ENCODE data around the gene TDRD10. TPM values are rescaled to one million over a fixed set of nuclear protein-coding genes. Genes with fewer than 3 reads are reported as not detected.

Gene TDRD10
- total and polyA plus RNA-seq, 4 experiments from 2014 or later, result not detected

GRCh38 chr1:154512760-154513159 is 10.7 kb downstream of the TDRD10 start:
- intact Hi-C loops (cut with micrococcal nuclease), result no loop called here
- Mint-ChIP-seq H3K27ac (no peak overlapping the region), H3K4me1 (no peaks in the 10 kb centered on the region), H3K27me3 (peaks cover 18 to 20% of the 10 kb centered on the region in 2 donors), H3K36me3 (no peaks in the 10 kb centered on the region), H3K9me3 (no peaks in the 10 kb centered on the region), H3K4me3 (no peak overlapping the region)
- Histone ChIP-seq H3K27me3 (ENCODE audit: insufficient read depth, low read length) (peaks cover 7% of the 10 kb centered on the region), H3K9me3 (ENCODE audit: control insufficient read depth in 1 of 2, low read length in 2 of 2) (no peaks in the 10 kb centered on the region), H3K36me3 (ENCODE audit: insufficient read depth, low read length) (no peaks in the 10 kb centered on the region), H3K4me1 (ENCODE audit: insufficient read depth, low read length) (no peaks in the 10 kb centered on the region), H3K4me3 (ENCODE audit: low read length in 2 of 2) (no peak overlapping the region), H3K27ac (ENCODE audit: low read depth, low read length) (no peak overlapping the region)
- CTCF ChIA-PET (ENCODE audit: partially characterized antibody), result no interaction called here
- POLR2A ChIA-PET (ENCODE audit: partially characterized antibody), result no interaction called here
- no peak for DNase-seq

GRCh38 chr1:154514066-154514553 is 12.1 kb downstream of the TDRD10 start:
- Histone ChIP-seq H3K9me3 (ENCODE audit: control insufficient read depth in 1 of 2, low read length in 2 of 2) (no peaks in the 10 kb centered on the region), H3K27ac (ENCODE audit: low read depth, low read length) (no peak overlapping the region), H3K27me3 (ENCODE audit: insufficient read depth, low read length) (peaks cover 7% of the 10 kb centered on the region), H3K4me1 (ENCODE audit: insufficient read depth, low read length) (no peaks in the 10 kb centered on the region), H3K4me3 (ENCODE audit: low read length in 2 of 2) (no peak overlapping the region), H3K36me3 (ENCODE audit: insufficient read depth, low read length) (no peaks in the 10 kb centered on the region)
- peaks cover 11 to 14% of the 10 kb centered on the region in 2 donors for H3K27me3 Mint-ChIP-seq
- no peak overlapping the region for H3K4me3 Mint-ChIP-seq
- ChIA-PET CTCF (ENCODE audit: partially characterized antibody) (no interaction called here), POLR2A (ENCODE audit: partially characterized antibody) (no interaction called here)
- no peak for DNase-seq
- H3K4me1 Mint-ChIP-seq, result no peaks in the 10 kb centered on the region
- intact Hi-C loops (cut with micrococcal nuclease), result no loop called here
- H3K27ac Mint-ChIP-seq, result no peak overlapping the region
- no peaks in the 10 kb centered on the region for H3K36me3 Mint-ChIP-seq
- H3K9me3 Mint-ChIP-seq, result no peaks in the 10 kb centered on the region

DNA sequence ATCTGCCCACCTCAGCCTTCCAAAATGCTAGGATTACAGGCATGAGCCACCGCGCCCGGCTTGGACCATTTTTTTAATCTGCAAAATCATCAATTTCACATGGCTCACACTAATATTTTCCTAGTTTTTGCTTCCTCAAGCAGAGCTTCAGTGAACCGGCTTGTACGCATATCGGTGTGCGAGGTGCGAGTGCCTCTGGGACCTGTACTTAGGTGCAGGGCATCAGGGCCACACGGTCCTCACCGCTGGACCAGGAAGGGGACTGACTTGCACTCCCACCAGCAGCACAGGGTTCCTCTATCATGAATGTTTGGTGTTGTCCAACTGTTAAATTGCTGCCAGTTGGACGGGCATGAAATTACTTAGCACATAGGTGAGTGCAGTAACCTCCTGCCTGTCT is 15.6 kb downstream of the TDRD10 start:
- Mint-ChIP-seq H3K9me3 (peaks cover 0 to 2% (median 0%) of the 10 kb centered on the region in 8 donors), H3K4me3 (no peak overlapping the region), H3K36me3 (no peaks in the 10 kb centered on the region), H3K4me1 (peaks cover 0 to 2% (median 0%) of the 10 kb centered on the region in 4 donors), H3K27ac (no peak overlapping the region), H3K27me3 (peaks cover 10 to 11% of the 10 kb centered on the region in 2 donors)
- Histone ChIP-seq H3K4me1 (ENCODE audit: insufficient read depth, low read length) (no peaks in the 10 kb centered on the region), H3K4me3 (ENCODE audit: low read length in 2 of 2) (no peak overlapping the region), H3K36me3 (ENCODE audit: insufficient read depth, low read length) (no peaks in the 10 kb centered on the region), H3K27ac (ENCODE audit: low read depth, low read length) (no peak overlapping the region), H3K27me3 (ENCODE audit: insufficient read depth, low read length) (no peaks in the 10 kb centered on the region), H3K9me3 (ENCODE audit: control insufficient read depth in 1 of 2, low read length in 2 of 2) (no peaks in the 10 kb centered on the region)
- intact Hi-C loops (cut with micrococcal nuclease), result no loop called here
- ChIA-PET POLR2A (ENCODE audit: partially characterized antibody) (no interaction called here), CTCF (ENCODE audit: partially characterized antibody) (interaction anchor here (0.7 to 1.0 kb wide), 3 partner anchors 38 to 1181 kb away, joined by 3 to 5 read pairs (median 4); no protein-coding TSS in a partner anchor)
- DNase-seq, result no peak

GRCh38 chr1:154519591-154519991 is 17.6 kb downstream of the TDRD10 start:
- H3K9me3 ChIP-seq (ENCODE audit: control insufficient read depth in 1 of 2, low read length in 2 of 2), result no peaks in the 10 kb centered on the region
- H3K4me1 Mint-ChIP-seq, result peaks cover 0 to 2% (median 0%) of the 10 kb centered on the region in 4 donors
- no peaks in the 10 kb centered on the region for H3K36me3 Mint-ChIP-seq
- intact Hi-C loops (cut with micrococcal nuclease), result no loop called here
- ChIA-PET POLR2A (ENCODE audit: partially characterized antibody) (no interaction called here), CTCF (ENCODE audit: partially characterized antibody) (no interaction called here)
- no peak overlapping the region for H3K27ac ChIP-seq (ENCODE audit: low read depth, low read length)
- H3K4me3 ChIP-seq (ENCODE audit: low read length in 2 of 2), result no peak overlapping the region
- H3K36me3 ChIP-seq (ENCODE audit: insufficient read depth, low read length), result no peaks in the 10 kb centered on the region
- no peak overlapping the region for H3K4me3 Mint-ChIP-seq
- no peaks in the 10 kb centered on the region for H3K4me1 ChIP-seq (ENCODE audit: insufficient read depth, low read length)
- no peak for DNase-seq
- H3K27me3 Mint-ChIP-seq, result peaks cover 10 to 12% of the 10 kb centered on the region in 2 donors
- H3K27ac Mint-ChIP-seq, result peak overlapping the region in 1 of 7 donors; percentile 74
- peaks cover 0 to 2% (median 0%) of the 10 kb centered on the region in 8 donors for H3K9me3 Mint-ChIP-seq
- no peaks in the 10 kb centered on the region for H3K27me3 ChIP-seq (ENCODE audit: insufficient read depth, low read length)

DNA sequence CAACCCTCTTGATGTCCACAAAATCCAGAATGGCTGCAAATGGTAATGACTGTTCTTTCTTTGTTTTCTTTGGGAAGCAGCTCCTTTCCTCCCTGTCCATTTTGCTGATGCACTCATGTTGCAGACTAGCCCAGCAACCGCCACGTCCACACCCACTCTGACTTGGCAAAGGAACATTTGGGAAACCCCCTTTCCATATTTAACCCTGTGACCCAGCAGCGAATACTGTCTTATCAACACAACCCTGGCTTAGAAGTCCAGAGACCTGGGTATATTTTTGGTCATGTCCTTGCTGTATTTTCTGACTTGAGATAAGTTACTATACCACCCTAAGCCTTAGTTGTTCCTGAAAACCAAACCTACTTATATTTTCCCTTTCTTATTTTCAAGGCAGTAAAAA is 18.3 kb downstream of the TDRD10 start:
- Mint-ChIP-seq H3K9me3 (peaks cover 0 to 2% (median 0%) of the 10 kb centered on the region in 8 donors), H3K27ac (peak overlapping the region in 1 of 7 donors; percentile 60), H3K4me3 (no peak overlapping the region), H3K27me3 (peaks cover 12% of the 10 kb centered on the region in 2 donors), H3K36me3 (no peaks in the 10 kb centered on the region), H3K4me1 (peaks cover 0 to 2% (median 0%) of the 10 kb centered on the region in 4 donors)
- no peaks in the 10 kb centered on the region for H3K9me3 ChIP-seq (ENCODE audit: control insufficient read depth in 1 of 2, low read length in 2 of 2)
- no peaks in the 10 kb centered on the region for H3K4me1 ChIP-seq (ENCODE audit: insufficient read depth, low read length)
- intact Hi-C loops (cut with micrococcal nuclease), result no loop called here
- ChIA-PET CTCF (ENCODE audit: partially characterized antibody) (no interaction called here), POLR2A (ENCODE audit: partially characterized antibody) (no interaction called here)
- H3K36me3 ChIP-seq (ENCODE audit: insufficient read depth, low read length), result no peaks in the 10 kb centered on the region
- no peak for DNase-seq
- no peaks in the 10 kb centered on the region for H3K27me3 ChIP-seq (ENCODE audit: insufficient read depth, low read length)
- H3K4me3 ChIP-seq (ENCODE audit: low read length in 2 of 2), result no peak overlapping the region
- H3K27ac ChIP-seq (ENCODE audit: low read depth, low read length), result no peak overlapping the region

- Histone ChIP-seq H3K4me3 (ENCODE audit: low read length in 2 of 2) (no peak overlapping the region), H3K4me1 (ENCODE audit: insufficient read depth, low read length) (no peaks in the 10 kb centered on the region), H3K9me3 (ENCODE audit: control insufficient read depth in 1 of 2, low read length in 2 of 2) (no peaks in the 10 kb centered on the region), H3K27me3 (ENCODE audit: insufficient read depth, low read length) (no peaks in the 10 kb centered on the region), H3K27ac (ENCODE audit: low read depth, low read length) (no peak overlapping the region), H3K36me3 (ENCODE audit: insufficient read depth, low read length) (no peaks in the 10 kb centered on the region)
- Mint-ChIP-seq H3K4me1 (peaks cover 0 to 2% (median 0%) of the 10 kb centered on the region in 4 donors), H3K9me3 (peaks cover 0 to 2% (median 0%) of the 10 kb centered on the region in 8 donors), H3K27me3 (peaks cover 7 to 12% of the 10 kb centered on the region in 2 donors), H3K27ac (no peak overlapping the region), H3K36me3 (no peaks in the 10 kb centered on the region), H3K4me3 (no peak overlapping the region)
- DNase-seq, result no peak
- ChIA-PET POLR2A (ENCODE audit: partially characterized antibody) (no interaction called here), CTCF (ENCODE audit: partially characterized antibody) (no interaction called here)
- intact Hi-C loops (cut with micrococcal nuclease), result no loop called here
Observed at GRCh38 chr1:154521695-154522094, 19.7 kb downstream of the TDRD10 start.

- ChIA-PET POLR2A (ENCODE audit: partially characterized antibody) (no interaction called here), CTCF (ENCODE audit: partially characterized antibody) (interaction anchor here (1.3 kb wide), 1 partner anchor 22 kb away, joined by 4 read pairs; no protein-coding TSS in a partner anchor)
- no peak for DNase-seq
- Mint-ChIP-seq H3K9me3 (peaks cover 0 to 2% (median 0%) of the 10 kb centered on the region in 8 donors), H3K4me3 (no peak overlapping the region), H3K27me3 (peaks cover 7% of the 10 kb centered on the region in 2 donors), H3K36me3 (no peaks in the 10 kb centered on the region), H3K27ac (no peak overlapping the region), H3K4me1 (no peaks in the 10 kb centered on the region)
- intact Hi-C loops (cut with micrococcal nuclease), result no loop called here
- Histone ChIP-seq H3K4me3 (ENCODE audit: low read length in 2 of 2) (no peak overlapping the region), H3K9me3 (ENCODE audit: control insufficient read depth in 1 of 2, low read length in 2 of 2) (no peaks in the 10 kb centered on the region), H3K27me3 (ENCODE audit: insufficient read depth, low read length) (no peaks in the 10 kb centered on the region), H3K4me1 (ENCODE audit: insufficient read depth, low read length) (no peaks in the 10 kb centered on the region), H3K36me3 (ENCODE audit: insufficient read depth, low read length) (no peaks in the 10 kb centered on the region), H3K27ac (ENCODE audit: low read depth, low read length) (no peak overlapping the region)
Observed at GRCh38 chr1:154524881-154525280, 22.9 kb downstream of the TDRD10 start.

DNA sequence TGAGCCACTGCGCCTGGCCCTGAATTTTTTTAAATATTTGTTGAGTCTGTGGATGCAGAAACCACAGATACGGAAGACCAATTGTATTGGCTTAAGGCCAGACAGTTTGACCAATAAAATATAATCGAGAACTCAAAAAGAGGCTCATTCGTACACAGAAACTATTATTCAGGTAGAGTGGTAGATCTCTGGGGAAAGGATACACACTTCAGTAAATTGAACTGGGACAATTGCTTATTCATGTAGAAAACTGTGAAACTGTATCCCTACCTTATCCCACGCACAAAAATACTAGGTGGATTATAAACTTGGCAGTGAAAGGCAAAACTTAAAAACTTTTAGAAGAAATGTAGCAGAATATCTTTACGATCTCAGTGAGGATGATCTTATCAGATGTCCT is 25.2 kb downstream of the TDRD10 start:
- Histone ChIP-seq H3K27ac (ENCODE audit: low read depth, low read length) (no peak overlapping the region), H3K9me3 (ENCODE audit: control insufficient read depth in 1 of 2, low read length in 2 of 2) (no peaks in the 10 kb centered on the region), H3K36me3 (ENCODE audit: insufficient read depth, low read length) (no peaks in the 10 kb centered on the region), H3K27me3 (ENCODE audit: insufficient read depth, low read length) (no peaks in the 10 kb centered on the region), H3K4me1 (ENCODE audit: insufficient read depth, low read length) (no peaks in the 10 kb centered on the region), H3K4me3 (ENCODE audit: low read length in 2 of 2) (no peak overlapping the region)
- H3K4me3 Mint-ChIP-seq, result no peak overlapping the region
- H3K9me3 Mint-ChIP-seq, result no peaks in the 10 kb centered on the region
- intact Hi-C loops (cut with micrococcal nuclease), result no loop called here
- ChIA-PET POLR2A (ENCODE audit: partially characterized antibody) (no interaction called here), CTCF (ENCODE audit: partially characterized antibody) (no interaction called here)
- H3K36me3 Mint-ChIP-seq, result no peaks in the 10 kb centered on the region
- H3K27me3 Mint-ChIP-seq, result peaks cover 3 to 5% of the 10 kb centered on the region in 2 donors
- no peaks in the 10 kb centered on the region for H3K4me1 Mint-ChIP-seq
- no peak overlapping the region for H3K27ac Mint-ChIP-seq
- DNase-seq, result no peak
